Measurements from ENCODE around the gene LIX1L. TPM values are rescaled to one million over a fixed set of nuclear protein-coding genes. Genes with fewer than 3 reads are reported as not detected.

LIX1L gene
- total RNA-seq, 1 experiment from 2014 or later: 0.82 TPM

GRCh38 chr1:145953861-145954260, 4.0 kb downstream of the LIX1L start:
- peaks cover 20% of the 10 kb centered on the region for H3K4me1 ChIP-seq
- H3K4me1 Mint-ChIP-seq (ENCODE audit: low read depth, unreplicated experiment): peaks cover 8% of the 10 kb centered on the region
- H3K27ac Mint-ChIP-seq (ENCODE audit: unreplicated experiment): no peak overlapping the region
- POLR2A ChIA-PET: no interaction called here
- intact Hi-C loops (cut with micrococcal nuclease; ENCODE audit: unreplicated experiment): no loop called here
- no peaks in the 10 kb centered on the region for H3K9me3 Mint-ChIP-seq (ENCODE audit: unreplicated experiment)
- no peaks in the 10 kb centered on the region for H3K36me3 ChIP-seq (ENCODE audit: control insufficient read depth, insufficient read depth, low read length)
- H3K27me3 ChIP-seq (replicated peaks; ENCODE audit: control insufficient read depth, insufficient read depth, low read length): no peaks in the 10 kb centered on the region
- no peak for DNase-seq
- H3K4me3 ChIP-seq (ENCODE audit: low read depth, low read length): no peak overlapping the region
- CTCF ChIA-PET: interaction anchor here (0.7 to 1.3 kb wide), 2 partner anchors 11 to 79 kb away, joined by 3 to 4 read pairs; partner anchors contain the start of genes ANKRD34A and POLR3GL
- BruUV-seq (replicated peaks): no TSS peak
- TF ChIP-seq, protein P1, sequence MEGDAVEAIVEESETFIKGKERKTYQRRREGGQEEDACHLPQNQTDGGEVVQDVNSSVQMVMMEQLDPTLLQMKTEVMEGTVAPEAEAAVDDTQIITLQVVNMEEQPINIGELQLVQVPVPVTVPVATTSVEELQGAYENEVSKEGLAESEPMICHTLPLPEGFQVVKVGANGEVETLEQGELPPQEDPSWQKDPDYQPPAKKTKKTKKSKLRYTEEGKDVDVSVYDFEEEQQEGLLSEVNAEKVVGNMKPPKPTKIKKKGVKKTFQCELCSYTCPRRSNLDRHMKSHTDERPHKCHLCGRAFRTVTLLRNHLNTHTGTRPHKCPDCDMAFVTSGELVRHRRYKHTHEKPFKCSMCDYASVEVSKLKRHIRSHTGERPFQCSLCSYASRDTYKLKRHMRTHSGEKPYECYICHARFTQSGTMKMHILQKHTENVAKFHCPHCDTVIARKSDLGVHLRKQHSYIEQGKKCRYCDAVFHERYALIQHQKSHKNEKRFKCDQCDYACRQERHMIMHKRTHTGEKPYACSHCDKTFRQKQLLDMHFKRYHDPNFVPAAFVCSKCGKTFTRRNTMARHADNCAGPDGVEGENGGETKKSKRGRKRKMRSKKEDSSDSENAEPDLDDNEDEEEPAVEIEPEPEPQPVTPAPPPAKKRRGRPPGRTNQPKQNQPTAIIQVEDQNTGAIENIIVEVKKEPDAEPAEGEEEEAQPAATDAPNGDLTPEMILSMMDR (IDR thresholded peaks at IDR 0.05; ENCODE audit: insufficient read depth in 1 of 2, low read depth in 1 of 2, low read length in 1 of 2, severe bottlenecking in 1 of 2, unreplicated experiment in 1 of 2): no peak
- no peaks in the 10 kb centered on the region for H3K9me3 ChIP-seq
- H3K4me3 Mint-ChIP-seq (ENCODE audit: unreplicated experiment): no peak overlapping the region
- peaks cover 6% of the 10 kb centered on the region for H3K27me3 Mint-ChIP-seq (ENCODE audit: insufficient read depth, unreplicated experiment)
- H3K36me3 Mint-ChIP-seq (ENCODE audit: insufficient read depth, unreplicated experiment): no peaks in the 10 kb centered on the region

DNA sequence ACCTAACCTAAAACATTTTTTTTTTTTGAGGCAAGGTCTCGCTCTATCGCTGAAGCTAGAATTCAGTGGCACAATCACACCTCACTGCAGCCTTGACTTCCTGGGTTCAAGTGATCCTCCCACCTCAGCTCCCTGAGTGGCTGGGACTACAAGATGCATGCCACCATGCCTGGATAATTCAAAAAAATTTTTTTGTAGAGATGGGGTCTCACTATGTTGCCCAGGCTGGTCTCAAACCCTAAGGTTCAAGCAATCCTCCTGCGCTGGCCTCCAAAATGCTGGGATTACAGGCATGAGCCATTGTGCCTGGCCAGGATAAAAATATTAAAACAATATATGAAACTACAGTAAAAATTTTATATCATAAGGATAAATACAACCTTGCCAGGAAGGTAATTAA, 4.9 kb downstream of the LIX1L start:
- Mint-ChIP-seq H3K27ac (ENCODE audit: unreplicated experiment) (no peak overlapping the region), H3K27me3 (ENCODE audit: insufficient read depth, unreplicated experiment) (peaks cover 4% of the 10 kb centered on the region), H3K36me3 (ENCODE audit: insufficient read depth, unreplicated experiment) (no peaks in the 10 kb centered on the region), H3K9me3 (ENCODE audit: unreplicated experiment) (no peaks in the 10 kb centered on the region), H3K4me3 (ENCODE audit: unreplicated experiment) (no peak overlapping the region), H3K4me1 (ENCODE audit: low read depth, unreplicated experiment) (peaks cover 8% of the 10 kb centered on the region)
- CTCF ChIA-PET: no interaction called here
- BruUV-seq (replicated peaks): no TSS peak
- Histone ChIP-seq H3K4me3 (ENCODE audit: low read depth, low read length) (no peak overlapping the region), H3K9me3 (no peaks in the 10 kb centered on the region), H3K27me3 (replicated peaks; ENCODE audit: control insufficient read depth, insufficient read depth, low read length) (no peaks in the 10 kb centered on the region), H3K4me1 (peaks cover 16% of the 10 kb centered on the region), H3K36me3 (ENCODE audit: control insufficient read depth, insufficient read depth, low read length) (no peaks in the 10 kb centered on the region)
- TF ChIP-seq, protein P1 (IDR thresholded peaks at IDR 0.05; ENCODE audit: insufficient read depth in 1 of 2, low read depth in 1 of 2, low read length in 1 of 2, severe bottlenecking in 1 of 2, unreplicated experiment in 1 of 2): no peak
- POLR2A ChIA-PET: no interaction called here
- intact Hi-C loops (cut with micrococcal nuclease; ENCODE audit: unreplicated experiment): no loop called here
- DNase-seq: no peak

- no peaks in the 10 kb centered on the region for H3K36me3 Mint-ChIP-seq (ENCODE audit: insufficient read depth, unreplicated experiment)
- no peak for DNase-seq
- no peak overlapping the region for H3K27ac Mint-ChIP-seq (ENCODE audit: unreplicated experiment)
- no peaks in the 10 kb centered on the region for H3K4me1 Mint-ChIP-seq (ENCODE audit: low read depth, unreplicated experiment)
- no peaks in the 10 kb centered on the region for H3K27me3 Mint-ChIP-seq (ENCODE audit: insufficient read depth, unreplicated experiment)
- H3K4me1 ChIP-seq: peaks cover 10% of the 10 kb centered on the region; the same call in 1 of the 2 replicates
- H3K9me3 ChIP-seq: no peaks in the 10 kb centered on the region
- CTCF ChIA-PET: no interaction called here
- no peaks in the 10 kb centered on the region for H3K36me3 ChIP-seq (ENCODE audit: control insufficient read depth, insufficient read depth, low read length)
- no peaks in the 10 kb centered on the region for H3K9me3 Mint-ChIP-seq (ENCODE audit: unreplicated experiment)
- POLR2A ChIA-PET: no interaction called here
- TF ChIP-seq, protein P1 (IDR thresholded peaks at IDR 0.05; ENCODE audit: insufficient read depth in 1 of 2, low read depth in 1 of 2, low read length in 1 of 2, severe bottlenecking in 1 of 2, unreplicated experiment in 1 of 2): no peak
- intact Hi-C loops (cut with micrococcal nuclease; ENCODE audit: unreplicated experiment): no loop called here
- no TSS peak for BruUV-seq (replicated peaks)
- H3K4me3 ChIP-seq (ENCODE audit: low read depth, low read length): no peak overlapping the region
- H3K27me3 ChIP-seq (replicated peaks; ENCODE audit: control insufficient read depth, insufficient read depth, low read length): no peaks in the 10 kb centered on the region
- no peak overlapping the region for H3K4me3 Mint-ChIP-seq (ENCODE audit: unreplicated experiment)
Observed at GRCh38 chr1:145951526-145951925, 6.3 kb downstream of the LIX1L start.

Data from Caco-2 (cell line).